Kidney (tissue), 14 donors: Measurements from ENCODE around the gene CPEB4. TPM values are rescaled to one million over a fixed set of nuclear protein-coding genes. Genes with fewer than 3 reads are reported as not detected.
A peak's percentile ranks its signal among the peaks of the same experiment; 100 is the strongest.

Source experiments
- DNase-seq, 5 donors: peaks; one replicate each; pipeline ENCODE4 v3.0.0-alpha.2; 2013 to 2020
- FAIRE-seq: peaks from 2 replicates; lab custom pipeline; 2012; peaks lifted over from hg19 to GRCh38; lab: Jason Lieb, UNC
- H3K27ac ChIP-seq, 2 donors: one replicate each; pipeline ENCODE4 v1.7.0; 2013; ENCODE audit warnings: low read depth in 2 of 2, low read length in 2 of 2, inconsistent platforms in 1 of 2
- H3K27me3 ChIP-seq: one replicate; pipeline ENCODE4 v1.7.1; 2013; ENCODE audit warnings: low read length, inconsistent platforms; ENCODE audit not compliant: control insufficient read depth, insufficient read depth
- H3K36me3 ChIP-seq, 3 donors: one replicate each; pipeline versions ENCODE4 v1.7.0 to v1.7.1; 2013; ENCODE audit warnings: low read length in 3 of 3, control low read depth in 1 of 3, inconsistent platforms in 1 of 3; ENCODE audit not compliant: insufficient read depth in 3 of 3, control insufficient read depth in 2 of 3
- H3K4me1 ChIP-seq, 3 donors: one replicate each; pipeline versions ENCODE4 v1.7.0 to v1.7.1; 2013; ENCODE audit warnings: low read length in 3 of 3, inconsistent platforms in 1 of 3, low read depth in 1 of 3; ENCODE audit not compliant: control insufficient read depth in 2 of 3, insufficient read depth in 2 of 3
- H3K4me3 ChIP-seq, 3 donors: one replicate each; pipeline versions ENCODE4 v1.7.0 to v1.8.1; 2013; ENCODE audit warnings: low read length in 3 of 3, control low read depth in 1 of 3, inconsistent platforms in 1 of 3
- H3K9ac ChIP-seq, 3 donors: one replicate each; pipeline versions ENCODE4 v1.7.0 to v1.7.1; 2013; ENCODE audit warnings: low read length in 3 of 3, control low read depth in 1 of 3, inconsistent platforms in 1 of 3
- H3K9me3 ChIP-seq, 3 donors: one replicate each; pipeline versions ENCODE4 v1.7.0 to v1.7.1; 2013; ENCODE audit warnings: low read length in 3 of 3, control low read depth in 1 of 3, inconsistent platforms in 1 of 3; ENCODE audit not compliant: control insufficient read depth in 2 of 3, insufficient read depth in 1 of 3
- CTCF ChIP-seq: IDR thresholded peaks from 3 replicates; pipeline ENCODE4 v1.5.1; 2012; ENCODE audit warnings: mild to moderate bottlenecking, moderate library complexity, borderline replicate concordance; ENCODE audit not compliant: insufficient read depth; ENCODE audit errors: extremely low read depth
- intact Hi-C: fragments of 100-400 bp; cut with DNase I; formaldehyde crosslinking; loops from one replicate; pipeline ENCODE4 v1.11.1; 2022
- polyA plus RNA-seq: library from polyadenylated mRNA; stranded (reverse); fragments of 350-450 nt; fragmentation: Illumina TruSeq; extraction: RNeasy Lipid Tissue Mini Kit (QIAGEN cat#74804); gene quantifications from one replicate; pipeline ENCODE4 v1.2.3, GENCODE V29; 2014; ENCODE audit warnings: low read depth, low replicate concordance; ENCODE audit not compliant: insufficient read depth
- total RNA-seq: library from RNA; stranded (reverse); fragmentation: NEBNext Ultra II Directional; extraction: Animal tissue kit (Norgen Biotek cat#: 25700); gene quantifications from one replicate; pipeline ENCODE4 v1.2.1, GENCODE V29; 2021
- donor health status: control.
- donor health status: control.
- donor health status: control.
- donor health status: control.
- donor health status: control.
- donor health status: DM: yes; HTN: yes; CAD: no.
- donor health status: Normal renal cell carcinoma (clear cell type).

The CPEB4 gene
- total and polyA plus RNA-seq, 2 donors from 2014 or later: 9.5 to 73.0 TPM

DNA sequence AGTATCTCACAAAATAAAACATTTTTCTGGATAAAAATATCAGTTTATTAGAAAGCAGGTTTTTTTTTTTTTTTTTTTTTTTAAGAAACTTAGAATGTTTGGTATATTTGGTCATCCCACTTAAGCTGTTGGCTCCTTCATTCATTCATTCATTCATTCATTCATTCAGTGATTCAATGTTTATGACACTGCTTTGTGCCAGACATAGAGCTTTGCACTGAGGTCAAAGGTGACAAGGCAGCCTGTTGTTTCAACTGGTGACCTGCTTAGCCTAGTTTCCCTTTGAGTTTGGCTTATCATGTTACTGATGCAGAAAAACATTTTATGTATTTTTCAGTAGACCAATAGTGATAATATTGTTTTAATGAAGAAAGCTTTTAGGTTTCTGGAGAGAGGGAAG lies 23.5 kb downstream of the CPEB4 start:
- Histone ChIP-seq H3K9me3 (no peaks in the 10 kb centered on the region), H3K36me3 (peaks cover 0 to 19% (median 5%) of the 10 kb centered on the region in 3 donors), H3K4me3 (no peak overlapping the region), H3K27ac (peak overlapping the region in 1 of 2 donors; percentile 29), H3K27me3 (no peaks in the 10 kb centered on the region), H3K4me1 (peaks cover 0 to 26% (median 12%) of the 10 kb centered on the region in 3 donors), H3K9ac (no peak overlapping the region)
- TF ChIP-seq CTCF: no peak
- DNase-seq (no peak), FAIRE-seq (no peak)
- intact Hi-C loops: no loop called here

- Histone ChIP-seq H3K4me1 (peaks cover 3 to 31% (median 8%) of the 10 kb centered on the region in 3 donors), H3K9me3 (no peaks in the 10 kb centered on the region), H3K27ac (peak overlapping the region in 1 of 2 donors; percentile 52), H3K4me3 (no peak overlapping the region), H3K27me3 (no peaks in the 10 kb centered on the region), H3K9ac (no peak overlapping the region), H3K36me3 (peaks cover 0 to 19% (median 3%) of the 10 kb centered on the region in 3 donors)
- TF ChIP-seq CTCF: no peak
- intact Hi-C loops: no loop called here
- FAIRE-seq: no peak
- DNase-seq: no peak
Observed at GRCh38 chr5:173913686-173914321, 25.7 kb downstream of the CPEB4 start.

- Histone ChIP-seq H3K4me1 (peaks cover 3 to 39% (median 13%) of the 10 kb centered on the region in 3 donors), H3K36me3 (peaks cover 0 to 19% (median 3%) of the 10 kb centered on the region in 3 donors), H3K9ac (peak overlapping the region in 1 of 3 donors; percentile 6), H3K27me3 (no peaks in the 10 kb centered on the region), H3K9me3 (no peaks in the 10 kb centered on the region), H3K27ac (no peak overlapping the region), H3K4me3 (no peak overlapping the region)
- FAIRE-seq (no peak), DNase-seq (no peak)
- no peak for TF ChIP-seq CTCF
- intact Hi-C loops: no loop called here
Observed at GRCh38 chr5:173915310-173916014, 27.3 kb downstream of the CPEB4 start.
